ENCODE measurements around the gene PFN4.

DNA sequence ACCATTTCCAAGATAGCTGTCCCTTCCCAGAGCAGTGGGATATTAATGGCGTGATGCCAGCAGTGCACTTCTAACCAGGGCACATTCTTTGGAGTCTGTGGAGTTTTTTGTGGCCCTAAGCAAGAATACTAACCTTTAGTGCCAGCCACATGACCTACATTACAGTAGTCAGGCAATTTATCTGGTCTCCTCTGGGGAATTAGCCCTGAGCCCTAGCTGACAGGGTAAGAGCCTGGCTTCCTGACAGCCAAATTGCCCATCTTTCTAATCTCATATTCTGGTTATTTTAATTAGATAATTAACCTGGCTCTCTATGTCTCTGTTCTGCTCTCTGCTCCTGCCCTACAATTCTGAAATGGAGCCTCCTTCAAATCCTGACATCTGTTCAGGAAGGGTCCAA lies 5.2 kb downstream of the PFN4 start:
- TF ChIP-seq, protein P1, sequence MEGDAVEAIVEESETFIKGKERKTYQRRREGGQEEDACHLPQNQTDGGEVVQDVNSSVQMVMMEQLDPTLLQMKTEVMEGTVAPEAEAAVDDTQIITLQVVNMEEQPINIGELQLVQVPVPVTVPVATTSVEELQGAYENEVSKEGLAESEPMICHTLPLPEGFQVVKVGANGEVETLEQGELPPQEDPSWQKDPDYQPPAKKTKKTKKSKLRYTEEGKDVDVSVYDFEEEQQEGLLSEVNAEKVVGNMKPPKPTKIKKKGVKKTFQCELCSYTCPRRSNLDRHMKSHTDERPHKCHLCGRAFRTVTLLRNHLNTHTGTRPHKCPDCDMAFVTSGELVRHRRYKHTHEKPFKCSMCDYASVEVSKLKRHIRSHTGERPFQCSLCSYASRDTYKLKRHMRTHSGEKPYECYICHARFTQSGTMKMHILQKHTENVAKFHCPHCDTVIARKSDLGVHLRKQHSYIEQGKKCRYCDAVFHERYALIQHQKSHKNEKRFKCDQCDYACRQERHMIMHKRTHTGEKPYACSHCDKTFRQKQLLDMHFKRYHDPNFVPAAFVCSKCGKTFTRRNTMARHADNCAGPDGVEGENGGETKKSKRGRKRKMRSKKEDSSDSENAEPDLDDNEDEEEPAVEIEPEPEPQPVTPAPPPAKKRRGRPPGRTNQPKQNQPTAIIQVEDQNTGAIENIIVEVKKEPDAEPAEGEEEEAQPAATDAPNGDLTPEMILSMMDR (IDR thresholded peaks at IDR 0.05; ENCODE audit: low read length) = no peak
- TF ChIP-seq EZH2phosphoT487 (IDR thresholded peaks at IDR 0.05; ENCODE audit: low read length) = no peak

All from MM.1S (cell line).